IMR-90 (cell line): ENCODE results near the gene PLAGL1. TPM values are rescaled to one million over a fixed set of nuclear protein-coding genes. Genes with fewer than 3 reads are reported as not detected.

Source experiments
- ATAC-seq: fragments of 200-7000 bp; cut with Tn5 transposase; 2 replicates; pipeline ENCODE4 v1.9.1; 2020; ENCODE audit warnings: low read depth, mild to moderate bottlenecking, moderate library complexity
- BruUV-seq: library from RNA; stranded (reverse); fragments of 400-500 nt; replicated peaks from 2 replicates; lab custom pipeline; 2021; lab: Mats Ljungman, UMichigan
- CTCF ChIA-PET: fragments of 300-600 bp; formaldehyde crosslinking; extraction: SDS; loops from one replicate; lab custom pipeline; 2021; ENCODE audit warnings: antibody characterized with exemption; lab: Yijun Ruan, JAX
- POLR2A ChIA-PET: fragments of 300-600 bp; sonication (Branson Sonifier 250); formaldehyde crosslinking; loops from one replicate; lab custom pipeline; 2022; ENCODE audit warnings: antibody characterized with exemption; ENCODE audit not compliant: unreplicated experiment; lab: Charles Lee
- DNase-seq: peaks from one replicate; pipeline ENCODE4 v3.0.0; 2013
- H2AFZ ChIP-seq: replicated peaks from 2 replicates; pipeline ENCODE3; 2013; ENCODE audit warnings: low read length, mild to moderate bottlenecking; ENCODE audit not compliant: poor library complexity
- H2AK5ac ChIP-seq: 2 replicates; pipeline ENCODE4 v1.6.1; 2013; ENCODE audit warnings: low read depth, low read length, inconsistent platforms
- H2AK9ac ChIP-seq: replicated peaks from 2 replicates; pipeline ENCODE3; 2013; ENCODE audit warnings: mild to moderate bottlenecking, low read depth, low read length, moderate library complexity; ENCODE audit not compliant: poor library complexity
- H2BK120ac ChIP-seq: 2 replicates; pipeline ENCODE4 v1.6.1; 2013; ENCODE audit warnings: low read depth, low read length, inconsistent platforms
- H2BK15ac ChIP-seq: 3 replicates; pipeline ENCODE4 v1.6.1; 2013; ENCODE audit warnings: low read depth, low read length, inconsistent platforms
- H2BK20ac ChIP-seq: 2 replicates; pipeline ENCODE4 v1.6.1; 2013; ENCODE audit warnings: low read depth, mild to moderate bottlenecking, inconsistent platforms, low read length, moderate library complexity
- H2BK5ac ChIP-seq: 2 replicates; pipeline ENCODE4 v1.6.1; 2013; ENCODE audit warnings: mild to moderate bottlenecking, low read depth, low read length, inconsistent platforms; ENCODE audit not compliant: poor library complexity, severe bottlenecking
- H3K14ac ChIP-seq: replicated peaks from 2 replicates; pipeline ENCODE4 v1.6.1; 2013; ENCODE audit warnings: low read depth, low read length, inconsistent platforms
- H3K18ac ChIP-seq: 2 replicates; pipeline ENCODE4 v1.6.1; 2013; ENCODE audit warnings: low read depth, low read length, control low read depth
- H3K23ac ChIP-seq: 2 replicates; pipeline ENCODE4 v1.6.1; 2013; ENCODE audit warnings: low read depth, low read length, inconsistent platforms
- H3K27ac ChIP-seq: 2 replicates; pipeline ENCODE4 v1.5.1; 2013; ENCODE audit warnings: mild to moderate bottlenecking, control low read depth, low read length; ENCODE audit not compliant: insufficient read depth
- H3K27me3 ChIP-seq: 2 replicates; pipeline ENCODE4 v1.6.1; 2013; ENCODE audit warnings: low read length; ENCODE audit not compliant: control insufficient read depth, insufficient read depth
- H3K36me3 ChIP-seq: 2 replicates; pipeline ENCODE4 v1.6.1; 2013; ENCODE audit warnings: low read length, mixed read lengths; ENCODE audit not compliant: control insufficient read depth, insufficient read depth
- H3K4ac ChIP-seq: 2 replicates; pipeline ENCODE4 v1.6.1; 2013; ENCODE audit warnings: low read depth, low read length, inconsistent platforms
- H3K4me1 ChIP-seq: 2 replicates; pipeline ENCODE4 v1.6.1; 2013; ENCODE audit warnings: low read length, mixed read lengths; ENCODE audit not compliant: control insufficient read depth, insufficient read depth
- H3K4me2 ChIP-seq: 2 replicates; pipeline ENCODE4 v1.6.1; 2013; ENCODE audit warnings: low read depth, mild to moderate bottlenecking, control low read depth, low read length, moderate library complexity
- H3K4me3 ChIP-seq: 2 replicates; pipeline ENCODE4 v1.5.1; 2013; ENCODE audit warnings: low read depth, mild to moderate bottlenecking, control low read depth, low read length, moderate library complexity; ENCODE audit not compliant: insufficient read depth
- H3K56ac ChIP-seq: 2 replicates; pipeline ENCODE4 v1.6.1; 2013; ENCODE audit warnings: low read length, inconsistent platforms; ENCODE audit not compliant: insufficient read depth; ENCODE audit errors: extremely low read depth
- H3K79me1 ChIP-seq, 2 experiments: 2 replicates each; pipeline ENCODE4 v1.6.1; 2013; ENCODE audit warnings: low read length in 2 of 2, inconsistent platforms in 1 of 2, low read depth in 1 of 2
- H3K9ac ChIP-seq: 2 replicates; pipeline ENCODE4 v1.6.1; 2013; ENCODE audit warnings: low read depth, low read length, control low read depth
- H3K9me1 ChIP-seq: 2 replicates; pipeline ENCODE4 v1.6.1; 2013; ENCODE audit warnings: low read length, inconsistent platforms; ENCODE audit not compliant: insufficient read depth
- H3K9me3 ChIP-seq: 2 replicates; pipeline ENCODE4 v1.6.1; 2013; ENCODE audit warnings: low read length; ENCODE audit not compliant: control insufficient read depth, insufficient read depth
- H4K20me1 ChIP-seq: 2 replicates; pipeline ENCODE4 v1.6.1; 2013; ENCODE audit warnings: low read length, inconsistent platforms; ENCODE audit not compliant: insufficient read depth
- H4K5ac ChIP-seq: 2 replicates; pipeline ENCODE4 v1.6.1; 2013; ENCODE audit warnings: mild to moderate bottlenecking, low read depth, low read length, control low read depth
- H4K8ac ChIP-seq, 2 experiments: 2 replicates each; pipeline ENCODE4 v1.6.1; 2013; ENCODE audit warnings: low read depth in 2 of 2, low read length in 2 of 2, control low read depth in 1 of 2, inconsistent platforms in 1 of 2
- H4K91ac ChIP-seq: 2 replicates; pipeline ENCODE4 v1.6.1; 2013; ENCODE audit warnings: low read depth, low read length, inconsistent platforms; ENCODE audit not compliant: insufficient read depth
- BHLHE40 ChIP-seq: fragments of 150-350 bp; IDR thresholded peaks from 2 replicates; pipeline ENCODE4 v1.6.1; 2016; ENCODE audit warnings: mild to moderate bottlenecking, low read depth, low read length
- CEBPB ChIP-seq: IDR thresholded peaks from 2 replicates; pipeline ENCODE4 v1.6.1; 2012; ENCODE audit warnings: low read depth, low read length, improper control_type of control experiment
- CHD1 ChIP-seq: IDR thresholded peaks from 2 replicates; pipeline ENCODE4 v1.6.1; 2012; ENCODE audit warnings: low read depth, low read length, improper control_type of control experiment
- ELK1 ChIP-seq: fragments of 150-350 bp; IDR thresholded peaks from 2 replicates; pipeline ENCODE4 v1.6.1; 2016; ENCODE audit warnings: low read depth, mild to moderate bottlenecking, low read length, moderate library complexity, borderline replicate concordance
- WGBS, 2 experiments: methylation state at CpG; one replicate each; pipeline versions ENCODE4 v1.1.5 to v1.1.7; 2013; ENCODE audit warnings: missing lambda C conversion rate in 2 of 2; ENCODE audit not compliant: insufficient read length in 1 of 2; ENCODE audit errors: extremely low coverage in 2 of 2; 5-methylcytosine and 5-hydroxymethylcytosine counted together
- dilution Hi-C: fragments of 300-500 bp; cut with HindIII; formaldehyde crosslinking; loops from one replicate; pipeline ENCODE4 v1.14.3; 2018; ENCODE audit warnings: low sequenced_read_pairs; ENCODE audit not compliant: unreplicated experiment
- in situ Hi-C: fragments of 300-500 bp; cut with MboI; formaldehyde crosslinking; loops from 3 replicates; pipeline ENCODE4 v1.14.3; 2019; ENCODE audit warnings: low sequenced_read_pairs, inconsistent platforms, mixed read lengths
- intact Hi-C: fragments of 100-400 bp; cut with micrococcal nuclease; formaldehyde crosslinking; loops from 2 replicates; pipeline ENCODE4 v1.10.0; 2022
- polyA plus RNA-seq, 3 experiments: library from polyadenylated mRNA; depleted of rRNA; stranded (reverse); fragments of >200 nt; gene quantifications; 2 replicates each; pipeline ENCODE4 v1.2.3, GENCODE V29; 2012; ENCODE audit warnings: low replicate concordance in 1 of 3
- total RNA-seq: library from RNA; depleted of rRNA; stranded (reverse); fragments of >200 nt; gene quantifications from 2 replicates; pipeline ENCODE4 v1.2.3, GENCODE V29; 2012

Gene PLAGL1
- total and polyA plus RNA-seq, 2 of the 4 experiments (the other 2 are of a cell fraction): 23.3 to 73.8 TPM

GRCh38 chr6:143967706-143968376, 40.2 kb downstream of the PLAGL1 start:
- POLR2A ChIA-PET: no interaction called here
- DNase-seq: peak; percentile 58

More at GRCh38 chr6:143967706-143968376, 40.2 kb downstream of the PLAGL1 start:
- WGBS, 2 experiments: no CpG with 5 or more reads among the region's 5 CpGs
- H2AK5ac ChIP-seq: no peak overlapping the region
- no peak overlapping the region for H2BK20ac ChIP-seq
- no peak overlapping the region for H3K4me3 ChIP-seq
- peaks cover 4% of the 10 kb centered on the region for H3K4me1 ChIP-seq
- no peak overlapping the region for H2AK9ac ChIP-seq
- no peak overlapping the region for H3K27ac ChIP-seq
- H3K23ac ChIP-seq: no peak overlapping the region
- H3K9me1 ChIP-seq: peaks cover 6% of the 10 kb centered on the region
- no peak overlapping the region for H2AFZ ChIP-seq
- peaks cover 5% of the 10 kb centered on the region for H3K27me3 ChIP-seq
- BruUV-seq: no TSS peak
- no peak overlapping the region for H3K9ac ChIP-seq
- in situ Hi-C loops (no loop called here), intact Hi-C loops (no loop called here), dilution Hi-C loops (no loop called here)
- peaks cover 8% of the 10 kb centered on the region for H3K36me3 ChIP-seq
- H4K8ac ChIP-seq: no peak overlapping the region
- H3K9me3 ChIP-seq: no peaks in the 10 kb centered on the region
- H2BK5ac ChIP-seq: no peak overlapping the region
- H3K4me2 ChIP-seq: no peak overlapping the region
- H2BK15ac ChIP-seq: no peak overlapping the region
- no peak overlapping the region for H3K4ac ChIP-seq
- no peak overlapping the region for H3K14ac ChIP-seq
- CTCF ChIA-PET: no interaction called here
- TF ChIP-seq ELK1 (no peak), CEBPB (peak; percentile 13; the same call in 1 of the 2 replicates), BHLHE40 (no peak), CHD1 (no peak)
- no peak overlapping the region for H4K5ac ChIP-seq
- peaks cover 0 to 17% of the 10 kb centered on the region in 2 experiments; a peak in 1 of 4 replicates for H3K79me1 ChIP-seq
- no peak overlapping the region for H4K91ac ChIP-seq
- ATAC-seq: peak; percentile 22; the same call in 1 of the 2 replicates
- H4K20me1 ChIP-seq: peaks cover 9% of the 10 kb centered on the region; the same call in 1 of the 2 replicates
- H2BK120ac ChIP-seq: no peak overlapping the region
- H3K56ac ChIP-seq: no peak overlapping the region
- H3K18ac ChIP-seq: no peak overlapping the region
